ENCODE measurements around the gene BCL11B. TPM values are rescaled to one million over a fixed set of nuclear protein-coding genes. Genes with fewer than 3 reads are reported as not detected.

BCL11B gene
- total RNA-seq, 1 donor from 2014 or later = 96.0 TPM

DNA sequence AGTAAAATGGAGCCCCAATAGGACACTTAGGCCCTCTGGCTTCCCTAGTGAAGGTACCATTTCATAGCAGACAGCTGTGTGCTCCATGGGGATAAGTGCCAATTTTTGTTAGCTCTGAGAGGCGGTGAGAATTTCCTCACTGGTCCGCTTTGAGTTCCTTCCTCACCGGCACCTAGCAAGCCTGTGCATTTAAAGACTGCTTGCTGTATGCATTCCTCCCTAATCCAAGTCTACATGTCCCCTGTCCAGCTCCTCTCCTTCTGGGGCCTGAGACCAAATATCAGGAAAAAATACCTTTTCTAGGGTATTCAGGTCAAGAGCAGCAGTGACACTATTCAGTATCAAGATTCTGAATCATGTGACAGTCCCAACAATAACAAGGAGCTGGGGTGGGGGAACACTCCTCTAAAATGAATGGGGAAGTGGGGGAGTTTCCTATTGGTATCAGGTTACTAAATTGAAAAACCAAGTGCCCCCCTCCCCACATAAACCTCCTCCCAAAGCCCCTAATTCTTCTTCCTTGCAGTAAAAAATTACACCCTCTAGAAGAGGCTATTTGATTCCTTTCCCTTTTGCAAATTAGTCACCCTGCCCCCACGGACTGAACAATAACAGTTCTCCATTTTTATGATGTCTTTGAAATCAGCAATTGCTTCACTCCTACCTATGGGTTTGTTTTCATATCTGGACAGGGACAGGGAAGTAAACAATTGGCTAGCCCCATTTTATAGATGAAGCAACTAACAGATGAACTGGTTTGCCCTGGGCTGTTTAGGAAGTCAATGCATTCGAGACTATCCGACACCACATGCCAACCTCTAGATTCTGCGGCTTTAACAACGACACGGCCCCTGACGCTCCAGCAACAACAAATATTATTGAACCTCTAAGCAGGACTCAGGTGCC, 28.9 kb downstream of the BCL11B start:
- intact Hi-C loops (cut with micrococcal nuclease) = loop anchor here (1.0 kb wide), 1 partner anchor 8 kb away; no protein-coding TSS in a partner anchor

DNA sequence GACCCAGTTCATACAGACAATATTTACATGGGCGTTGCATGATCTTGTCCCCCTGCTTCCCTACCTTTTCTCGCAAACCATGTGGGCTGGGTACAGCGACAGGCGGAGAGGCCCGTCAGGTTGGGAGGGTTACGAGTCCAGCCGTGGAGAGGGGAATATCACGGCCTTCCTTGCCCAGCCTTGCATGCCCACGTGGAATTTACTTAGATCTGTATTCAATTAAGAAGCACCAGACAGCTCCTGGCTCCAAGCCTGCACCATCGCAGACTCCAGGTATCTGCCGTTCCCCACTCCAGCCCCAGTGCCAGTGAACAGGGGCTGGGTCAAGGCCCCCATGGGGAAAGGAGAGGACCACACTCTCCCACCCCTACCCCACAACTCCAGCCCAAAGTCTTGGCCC, 29.8 kb downstream of the BCL11B start:
- intact Hi-C loops (cut with micrococcal nuclease) = no loop called here

DNA sequence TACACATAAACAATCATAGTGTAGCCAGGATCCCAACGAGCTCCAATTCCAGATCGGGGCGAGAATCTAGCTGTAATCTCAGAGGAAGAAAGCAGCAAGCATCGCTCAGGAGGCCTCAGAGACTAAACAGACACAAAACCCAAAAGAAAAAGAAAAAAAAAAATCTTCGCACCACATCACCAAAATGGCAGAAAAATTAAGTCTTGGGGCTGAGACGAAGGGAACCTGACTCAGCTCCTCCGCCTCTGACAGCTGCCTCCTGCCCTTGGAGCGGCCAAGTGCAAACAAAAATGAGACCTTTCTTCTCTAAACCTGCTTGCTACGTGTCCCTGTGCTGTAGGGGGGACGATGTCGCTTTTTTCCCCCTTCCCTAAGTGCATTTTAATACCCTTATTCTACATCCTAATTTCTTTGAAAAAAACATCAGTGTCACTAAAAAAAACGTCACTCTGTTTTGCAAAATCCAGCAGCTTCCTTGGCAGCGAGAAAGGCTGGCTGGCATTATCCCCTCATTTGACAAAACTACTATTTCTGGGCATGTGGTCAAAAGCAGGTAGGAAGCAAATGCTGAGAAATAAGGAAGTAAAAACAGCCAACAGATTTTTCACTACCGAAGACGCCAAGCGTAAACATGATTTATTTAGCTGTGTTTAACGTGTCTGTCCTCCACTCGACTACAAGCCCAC, 30.5 kb downstream of the BCL11B start:
- intact Hi-C loops (cut with micrococcal nuclease) = loop anchor here (1.0 to 2.0 kb wide), 2 partner anchors 17 to 21 kb away; no protein-coding TSS in a partner anchor

DNA sequence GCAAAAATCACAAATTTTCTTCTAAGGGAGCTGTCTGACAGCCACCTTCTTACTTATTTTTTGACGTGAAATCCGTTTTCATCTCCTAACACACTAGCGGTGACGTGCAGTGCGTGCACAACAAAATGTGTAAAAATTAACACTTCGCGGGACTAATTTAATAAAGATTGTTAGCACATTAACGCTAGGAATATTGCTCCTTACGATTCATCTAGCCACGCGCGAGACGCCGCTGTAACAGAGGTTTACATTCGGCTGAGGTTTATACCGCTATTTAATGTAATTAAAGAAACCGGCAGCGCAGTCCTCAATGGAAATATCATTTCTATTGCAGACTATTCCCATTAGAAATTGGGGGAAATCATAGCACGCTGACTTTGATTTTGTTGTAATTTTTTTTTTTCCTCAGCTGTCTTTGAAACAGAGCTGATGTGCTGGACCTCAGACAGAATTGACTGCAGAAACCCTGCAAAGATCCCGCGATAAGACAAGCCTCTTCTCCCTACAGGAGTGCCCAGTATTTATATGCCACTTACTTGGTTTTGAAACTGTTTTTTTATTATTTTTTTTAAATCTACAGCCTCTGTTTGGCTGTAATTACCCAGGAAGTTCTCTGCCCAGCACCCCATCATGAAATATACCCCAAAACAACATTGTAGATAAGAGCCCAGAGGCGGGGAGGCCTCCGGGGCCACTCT, 31.2 kb downstream of the BCL11B start:
- intact Hi-C loops (cut with micrococcal nuclease) = loop anchor here (1.0 to 2.0 kb wide), 2 partner anchors 18 to 22 kb away; no protein-coding TSS in a partner anchor

DNA sequence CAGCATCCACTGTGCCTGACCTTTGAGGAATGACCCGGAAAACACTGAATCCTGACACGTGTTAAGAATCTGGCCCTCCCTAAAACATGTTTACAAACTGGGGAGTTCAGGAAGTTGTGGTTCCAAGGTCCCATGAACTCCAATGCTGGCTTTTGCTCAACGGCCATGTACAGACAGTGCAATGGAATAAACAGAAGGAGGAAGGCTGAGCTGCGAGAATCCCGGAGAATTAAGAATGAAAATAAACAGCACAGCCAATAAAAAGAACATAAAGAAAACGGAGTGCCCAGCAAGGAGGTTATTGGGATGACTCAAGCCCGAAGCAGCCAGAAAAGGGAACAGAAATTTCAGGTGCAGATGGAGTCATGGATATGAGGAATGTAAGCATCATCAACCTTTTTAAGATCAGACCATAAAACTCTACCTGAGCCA, 32.3 kb downstream of the BCL11B start:
- intact Hi-C loops (cut with micrococcal nuclease) = loop anchor here (2.0 to 5.0 kb wide), 2 partner anchors 19 to 1052 kb away; no protein-coding TSS in a partner anchor

DNA sequence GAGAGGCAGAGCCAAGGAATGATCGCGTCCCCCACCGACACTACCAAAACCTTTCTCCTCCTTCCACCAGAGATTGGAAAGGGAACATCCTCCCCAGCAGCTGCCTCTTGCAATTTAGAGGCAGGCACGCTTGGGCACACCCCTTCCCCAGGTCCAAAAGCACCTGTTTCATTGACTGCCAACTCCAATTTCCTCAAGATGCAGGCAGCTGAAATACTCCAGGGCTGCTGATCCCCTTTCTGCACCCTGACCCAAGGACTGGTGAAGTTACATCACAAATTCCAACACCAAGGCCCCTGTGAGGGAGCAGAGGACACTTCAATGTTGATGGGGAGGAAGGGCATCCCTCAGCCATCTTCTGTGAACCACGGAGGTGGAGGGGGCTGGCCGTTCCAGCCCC, 33.8 kb downstream of the BCL11B start:
- intact Hi-C loops (cut with micrococcal nuclease) = loop anchor here (5.0 kb wide), 1 partner anchor 1051 kb away; no protein-coding TSS in a partner anchor

DNA sequence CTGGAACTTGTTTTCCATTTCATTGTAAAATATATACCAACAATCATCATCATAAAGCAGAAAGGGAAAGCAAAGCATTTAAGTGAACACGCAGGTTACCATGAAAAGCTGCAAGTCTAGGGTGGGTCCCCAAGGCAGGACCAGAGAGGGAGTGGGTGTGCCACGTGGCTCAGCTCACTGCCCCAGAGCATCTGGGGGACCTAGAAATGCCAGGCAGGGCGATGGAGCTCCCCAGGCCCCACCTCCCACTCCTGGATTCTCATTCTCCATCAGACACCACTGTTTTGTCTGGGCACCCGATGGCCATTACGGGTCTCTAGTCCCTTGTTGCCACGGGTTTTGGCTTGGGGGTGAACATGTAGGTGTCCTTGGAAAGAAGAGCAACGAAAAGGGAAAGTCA, 34.7 kb downstream of the BCL11B start:
- intact Hi-C loops (cut with micrococcal nuclease) = loop anchor here (5.0 kb wide), 1 partner anchor 1050 kb away; no protein-coding TSS in a partner anchor

DNA sequence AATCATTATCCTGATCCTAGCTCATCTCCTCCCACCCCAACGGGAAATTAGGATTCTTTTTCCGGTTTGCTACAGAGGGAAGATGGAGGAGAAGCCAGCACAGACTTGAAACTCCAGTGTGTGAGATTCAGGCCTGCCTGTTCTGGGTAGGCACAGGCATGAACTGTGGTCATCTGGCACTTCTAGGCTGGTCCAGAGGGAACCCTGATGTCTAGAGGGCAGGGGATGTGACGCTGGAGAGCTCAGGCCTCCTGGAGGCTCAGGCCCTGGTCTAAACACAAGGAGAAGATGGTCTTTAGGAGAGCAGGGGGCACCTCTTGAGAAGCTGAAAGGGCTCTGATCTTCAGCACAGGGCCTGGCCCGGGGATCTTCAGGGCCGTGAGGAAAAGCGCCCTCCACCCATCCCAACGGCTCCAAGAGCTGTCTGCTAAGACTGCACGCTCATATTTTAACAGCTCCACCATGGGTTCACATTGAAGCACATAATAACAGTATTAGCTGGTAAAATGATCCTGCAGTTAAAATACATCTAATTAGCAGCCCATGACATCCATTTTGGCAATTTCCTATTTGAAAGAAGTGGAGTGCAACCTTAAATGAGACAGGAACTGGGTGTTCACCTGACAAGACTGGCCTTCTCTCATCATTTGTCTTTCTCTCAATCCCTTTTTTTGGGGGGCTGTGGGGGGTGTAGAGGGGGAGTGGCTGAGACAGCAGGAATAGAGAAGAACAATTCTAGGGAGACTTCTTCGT, 35.4 kb downstream of the BCL11B start:
- intact Hi-C loops (cut with micrococcal nuclease) = loop anchor here (5.0 kb wide), 1 partner anchor 1049 kb away; no protein-coding TSS in a partner anchor

DNA sequence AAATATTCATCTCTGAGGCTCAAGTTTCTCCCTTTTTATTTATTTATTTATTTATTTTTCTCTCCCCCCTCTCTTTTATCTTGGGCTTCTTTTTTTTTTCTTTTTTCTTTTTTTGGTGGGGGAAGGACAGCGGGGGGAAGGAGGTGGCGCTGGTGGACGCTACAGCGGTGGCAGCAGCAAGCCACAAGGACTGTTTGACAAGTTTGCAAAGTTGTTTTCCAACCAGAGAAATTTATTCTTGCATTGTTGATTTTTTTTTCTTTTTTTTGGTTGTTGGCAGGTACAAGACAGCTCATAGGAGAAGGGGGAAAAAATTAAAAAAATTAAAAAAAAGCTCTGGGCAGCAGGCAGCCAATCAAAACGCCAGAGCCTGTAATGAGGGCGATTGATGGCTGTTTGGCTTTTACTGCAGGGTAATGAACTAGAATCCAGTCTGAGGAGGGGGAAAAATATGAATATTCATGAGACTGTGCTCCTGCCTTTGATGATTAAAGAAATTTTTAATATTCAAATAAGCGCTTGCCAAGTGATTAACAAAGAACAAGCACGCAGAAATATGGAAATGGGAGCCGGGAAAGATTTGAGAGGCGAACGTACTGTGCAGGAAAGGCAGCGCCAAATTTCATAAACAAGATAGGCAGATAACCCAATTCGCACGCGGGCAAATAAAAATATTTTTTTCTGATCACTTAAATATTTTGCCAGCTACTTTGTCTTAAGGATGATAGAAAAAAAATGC, 36.2 kb downstream of the BCL11B start:
- intact Hi-C loops (cut with micrococcal nuclease) = loop anchor here (1.0 to 5.0 kb wide), 3 partner anchors 8 to 1048 kb away; no protein-coding TSS in a partner anchor

DNA sequence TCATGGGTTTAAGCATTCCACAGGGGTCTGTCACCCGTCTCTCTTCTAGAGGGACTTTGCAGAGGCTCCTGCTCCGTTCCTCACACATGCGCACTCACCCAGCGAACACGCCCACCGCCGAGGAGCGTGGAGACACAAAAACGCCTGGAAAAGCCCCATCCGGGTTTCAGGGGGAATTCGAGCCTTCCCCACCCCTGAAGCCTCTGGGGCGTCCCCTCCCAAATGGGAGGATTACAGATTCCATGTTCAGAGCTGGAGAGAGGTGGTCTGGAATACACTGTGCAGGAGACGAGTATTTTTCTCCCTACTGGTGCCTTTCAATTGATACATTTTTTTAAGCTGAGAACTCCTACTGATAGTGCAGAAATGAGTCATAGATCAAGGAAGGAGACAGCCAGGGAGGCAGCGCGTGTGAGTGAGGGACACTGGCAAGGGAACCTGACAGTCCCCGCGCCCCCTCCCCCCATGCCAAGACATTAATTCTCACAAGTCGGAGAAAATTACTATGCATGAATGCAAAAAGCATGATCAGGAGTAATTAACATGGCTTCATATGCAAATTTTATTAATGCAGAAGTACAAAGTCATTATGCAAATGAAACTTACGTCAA, 36.9 kb downstream of the BCL11B start:
- intact Hi-C loops (cut with micrococcal nuclease) = loop anchor here (1.0 to 5.0 kb wide), 3 partner anchors 8 to 1048 kb away; no protein-coding TSS in a partner anchor

DNA sequence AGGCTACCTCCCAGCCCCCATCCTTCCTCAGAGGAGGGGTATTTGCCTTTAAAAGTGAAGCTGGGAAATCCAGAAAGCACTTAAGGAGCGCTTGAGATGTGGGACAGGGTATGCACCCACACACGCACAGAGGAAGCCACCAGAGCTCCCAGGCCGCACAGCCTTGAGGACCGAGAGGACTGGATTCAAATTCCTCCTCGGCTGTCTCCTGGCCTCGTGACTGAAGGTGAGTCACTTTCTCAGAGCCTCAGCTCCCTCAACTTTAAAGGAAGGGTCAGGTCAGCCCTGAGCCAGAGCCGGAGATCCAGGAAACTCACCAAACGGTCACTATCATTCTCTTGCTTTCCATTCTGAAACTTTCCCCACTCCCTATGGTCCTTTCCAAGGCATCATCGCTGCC, 37.6 kb downstream of the BCL11B start:
- intact Hi-C loops (cut with micrococcal nuclease) = no loop called here

DNA sequence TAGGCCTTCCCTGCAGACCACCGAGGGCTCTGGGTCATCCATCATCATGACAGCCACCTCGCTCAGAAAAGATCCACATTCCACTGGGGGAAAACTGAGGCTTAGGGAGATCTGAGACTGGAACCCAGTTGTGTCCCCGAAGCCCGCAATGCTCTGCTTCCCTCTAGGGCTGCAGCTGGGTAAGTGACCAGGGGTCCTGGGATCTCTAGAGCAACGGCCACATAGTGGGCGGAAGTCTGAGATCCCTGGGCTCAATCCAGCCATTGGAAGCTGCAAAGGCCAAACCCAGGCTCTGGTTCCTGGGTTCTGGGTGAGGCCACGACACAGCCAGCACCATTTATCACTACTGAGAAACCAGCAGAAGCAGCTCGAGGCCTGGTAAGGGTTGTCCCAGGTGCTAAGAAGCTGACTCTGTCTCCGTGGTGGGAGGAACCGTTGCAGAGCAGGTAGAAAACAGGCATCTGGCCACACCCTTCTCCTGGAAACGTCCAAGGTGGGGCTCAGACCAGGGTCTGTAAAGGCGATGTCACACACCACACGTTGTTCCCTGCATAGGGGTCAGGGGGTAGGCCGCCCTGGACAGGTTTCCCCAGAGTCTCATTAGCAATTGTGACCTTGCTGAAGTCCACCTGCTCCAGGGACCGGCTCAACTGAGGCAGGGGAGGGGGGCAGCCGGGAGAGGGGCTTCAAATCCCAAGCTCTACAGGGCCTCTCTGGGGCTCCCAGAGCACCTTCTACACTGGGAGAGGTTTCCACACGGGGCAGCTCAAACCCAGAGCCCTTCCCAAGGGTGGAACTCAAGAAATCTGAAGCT, 38.6 kb downstream of the BCL11B start:
- intact Hi-C loops (cut with micrococcal nuclease) = loop anchor here (1.0 kb wide), 1 partner anchor 29 kb away; no protein-coding TSS in a partner anchor

DNA sequence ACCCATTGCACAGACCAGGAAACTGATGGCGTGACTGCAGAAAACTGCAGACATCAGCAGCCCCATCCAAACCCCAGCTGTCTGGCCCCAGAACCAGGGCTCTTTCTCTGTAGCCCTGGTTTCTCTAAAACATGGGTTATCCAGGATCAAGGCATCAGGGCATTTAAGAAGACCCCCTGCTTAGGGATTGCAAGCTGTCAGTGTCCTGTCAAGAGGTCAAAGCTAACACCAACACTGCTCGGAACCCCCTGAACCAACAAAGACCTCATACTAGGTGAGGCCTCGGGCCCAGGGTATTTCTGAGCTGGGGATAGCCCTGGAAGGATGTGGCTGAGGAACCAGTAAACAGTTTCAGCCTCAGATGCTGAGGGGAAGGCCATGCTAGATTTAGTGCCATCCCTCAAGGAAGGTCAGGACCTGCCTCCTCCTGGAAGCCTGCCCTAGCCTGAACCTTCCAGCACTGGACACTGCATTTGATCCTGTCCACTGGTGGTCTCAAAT, 39.2 kb downstream of the BCL11B start:
- intact Hi-C loops (cut with micrococcal nuclease) = loop anchor here (1.0 kb wide), 1 partner anchor 30 kb away; no protein-coding TSS in a partner anchor

DNA sequence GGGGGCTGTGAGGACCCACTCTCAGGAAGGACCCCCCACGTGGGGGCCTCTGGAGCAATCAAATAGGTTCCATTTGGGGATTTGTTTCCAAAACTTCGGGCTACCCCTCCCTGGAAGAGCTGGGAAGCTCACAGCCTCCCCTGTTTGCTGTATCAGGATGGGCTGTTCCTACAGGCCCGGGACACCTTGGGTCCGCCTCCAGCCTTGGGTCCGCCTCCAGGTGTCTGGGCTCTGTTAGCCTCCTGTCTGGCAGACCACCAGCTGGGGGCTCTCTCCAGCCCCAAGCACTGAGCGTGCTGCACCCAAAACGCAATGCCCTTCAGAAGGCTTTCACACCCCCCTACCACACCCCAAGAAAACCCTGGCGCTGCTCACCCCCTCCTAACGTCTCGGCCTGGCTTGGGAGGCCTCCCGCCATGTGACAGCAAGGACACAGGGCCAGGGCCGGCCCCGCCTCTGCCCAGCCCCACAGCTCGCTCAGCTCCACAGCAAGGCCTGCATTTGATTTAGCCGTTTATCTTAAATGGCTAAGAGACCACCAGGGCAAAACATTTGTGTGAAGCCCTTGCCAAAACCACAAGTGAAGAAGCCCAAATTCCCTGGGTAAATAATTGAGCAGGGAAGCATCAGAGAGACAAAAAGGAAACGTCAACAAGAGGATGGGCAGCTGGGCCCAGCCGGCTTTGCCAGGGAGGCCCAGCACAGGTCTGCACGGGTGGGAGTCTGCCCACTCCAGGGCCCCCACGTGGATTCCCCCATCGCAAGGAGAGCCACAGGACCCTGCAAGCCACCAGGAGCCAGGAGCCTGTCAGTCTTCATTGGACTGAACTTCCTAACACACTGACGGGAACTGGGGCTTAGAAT, 39.9 kb downstream of the BCL11B start:
- intact Hi-C loops (cut with micrococcal nuclease) = loop anchor here (2.0 kb wide), 2 partner anchors 15 kb away; no protein-coding TSS in a partner anchor

DNA sequence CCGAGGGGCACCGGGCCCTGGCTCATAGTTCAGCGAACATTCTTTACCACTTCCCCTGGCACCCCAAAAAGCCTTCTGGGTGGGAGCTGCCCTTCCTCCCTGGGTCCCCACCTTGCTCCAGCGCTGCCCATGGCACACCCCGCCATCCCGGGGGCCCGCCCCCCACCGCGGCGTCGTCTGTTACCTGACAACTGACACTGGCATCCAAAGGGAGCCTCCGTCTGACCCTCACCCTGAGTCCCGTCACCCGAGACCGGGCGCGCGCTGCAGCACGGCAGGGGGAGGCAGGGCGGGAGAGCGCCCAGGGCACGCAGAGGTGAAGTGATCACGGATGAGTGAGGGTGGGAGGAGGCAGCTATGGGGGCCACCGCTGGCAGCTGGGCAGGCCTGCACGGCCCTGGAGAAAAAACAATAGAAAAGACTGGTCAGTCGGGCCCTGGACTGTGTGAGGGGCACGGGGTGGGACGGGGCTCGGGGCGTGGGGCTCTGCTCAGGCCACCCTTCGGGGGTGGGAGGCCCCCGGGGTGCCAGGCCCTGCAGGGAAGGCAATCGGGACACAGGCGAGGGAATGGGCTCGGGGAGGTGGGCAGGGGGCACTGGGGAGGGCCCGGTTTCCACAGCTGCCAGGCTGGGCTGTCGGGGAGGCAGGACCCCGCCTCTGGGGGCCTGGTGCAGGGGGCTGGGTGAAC, 40.7 kb downstream of the BCL11B start:
- intact Hi-C loops (cut with micrococcal nuclease) = loop anchor here (2.0 kb wide), 2 partner anchors 15 kb away; no protein-coding TSS in a partner anchor

Measured in T-helper 1 cell treated with Interleukin-12 subunit alpha and Interleukin-12 subunit beta and Interleukin-4 antibody, amounts not matched to agents 30 ng/mL and 1 ng/mL, for 36 hours (primary cell).